Mesenchymal stem cell (in vitro differentiated cells and primary cell): ENCODE data around the gene TTR.

Experiments used
- DNase-seq: peaks from one replicate; pipeline ENCODE4 v3.0.0-alpha.2; 2013
- H2AFZ ChIP-seq: one replicate; pipeline ENCODE4 v1.6.1; 2013; ENCODE audit warnings: low read depth, mild to moderate bottlenecking, control low read depth, inconsistent platforms, low read length, moderate library complexity
- H2AK5ac ChIP-seq: 2 replicates; pipeline ENCODE4 v1.6.1; 2013; ENCODE audit warnings: low read length, moderate library complexity, mild to moderate bottlenecking, inconsistent platforms; ENCODE audit not compliant: severe bottlenecking
- H2BK120ac ChIP-seq: one replicate; pipeline ENCODE4 v1.6.1; 2013; ENCODE audit warnings: low read depth, mild to moderate bottlenecking, inconsistent platforms, low read length, moderate library complexity
- H2BK12ac ChIP-seq, 2 experiments: one replicate each; pipeline ENCODE4 v1.6.1; 2013; ENCODE audit warnings: inconsistent platforms in 2 of 2, low read length in 2 of 2, mild to moderate bottlenecking in 2 of 2, moderate library complexity in 2 of 2, control low read depth in 1 of 2
- H2BK15ac ChIP-seq: one replicate; pipeline ENCODE4 v1.6.1; 2013; ENCODE audit warnings: mild to moderate bottlenecking, low read depth, inconsistent platforms; ENCODE audit not compliant: poor library complexity, severe bottlenecking
- H2BK5ac ChIP-seq: 2 replicates; pipeline ENCODE4 v1.6.1; 2013; ENCODE audit warnings: low read depth, mild to moderate bottlenecking, low read length, control low read depth, inconsistent platforms; ENCODE audit not compliant: poor library complexity, severe bottlenecking
- H3K14ac ChIP-seq, 2 experiments: one replicate each; pipeline ENCODE4 v1.6.1; 2013; ENCODE audit warnings: inconsistent platforms in 2 of 2, low read length in 2 of 2, control low read depth in 1 of 2, mild to moderate bottlenecking in 1 of 2, moderate library complexity in 1 of 2
- H3K18ac ChIP-seq, 2 experiments: one replicate each; pipeline ENCODE4 v1.6.1; 2013; ENCODE audit warnings: inconsistent platforms in 2 of 2, low read length in 2 of 2, control low read depth in 1 of 2, low read depth in 1 of 2, mild to moderate bottlenecking in 1 of 2
- H3K23ac ChIP-seq, 2 experiments: one replicate each; pipeline ENCODE4 v1.6.1; 2013; ENCODE audit warnings: inconsistent platforms in 2 of 2, low read length in 2 of 2, mild to moderate bottlenecking in 2 of 2, moderate library complexity in 2 of 2, control low read depth in 1 of 2
- H3K27ac ChIP-seq: 2 replicates; pipeline ENCODE4 v1.5.1; 2013; ENCODE audit warnings: mild to moderate bottlenecking, moderate library complexity, low read length, control low read depth, inconsistent platforms; ENCODE audit not compliant: poor library complexity, severe bottlenecking
- H3K27me3 ChIP-seq, 2 experiments: 2 replicates each; pipeline versions ENCODE4 v1.6.1 to v1.7.0; 2013; ENCODE audit warnings: low read length in 2 of 2, mild to moderate bottlenecking in 2 of 2, moderate library complexity in 2 of 2, control low read depth in 1 of 2, inconsistent platforms in 1 of 2; ENCODE audit not compliant: control insufficient read depth in 1 of 2, insufficient read depth in 1 of 2
- H3K36me3 ChIP-seq, 2 experiments: 2 replicates each; pipeline versions ENCODE4 v1.6.1 to v1.7.0; 2013; ENCODE audit warnings: low read length in 2 of 2, control low read depth in 1 of 2, inconsistent platforms in 1 of 2, low read depth in 1 of 2, mild to moderate bottlenecking in 1 of 2; ENCODE audit not compliant: insufficient read depth in 2 of 2, control insufficient read depth in 1 of 2
- H3K4ac ChIP-seq, 2 experiments: one replicate each; pipeline ENCODE4 v1.6.1; 2013; ENCODE audit warnings: inconsistent platforms in 2 of 2, low read length in 2 of 2, mild to moderate bottlenecking in 2 of 2, moderate library complexity in 2 of 2, control low read depth in 1 of 2, low read depth in 1 of 2
- H3K4me1 ChIP-seq: 2 replicates; pipeline ENCODE4 v1.6.1; 2013; ENCODE audit warnings: low read depth, low read length, control low read depth; ENCODE audit not compliant: control insufficient read depth, insufficient read depth
- H3K4me2 ChIP-seq: 2 replicates; pipeline ENCODE4 v1.6.1; 2013; ENCODE audit warnings: low read length, mild to moderate bottlenecking, inconsistent platforms; ENCODE audit not compliant: poor library complexity, severe bottlenecking
- H3K4me3 ChIP-seq, 2 experiments: 2 replicates each; pipeline versions ENCODE4 v1.5.1 to v1.7.0; 2013; ENCODE audit warnings: low read length in 2 of 2, mild to moderate bottlenecking in 2 of 2, control low read depth in 1 of 2, low read depth in 1 of 2; ENCODE audit not compliant: insufficient read depth in 1 of 2
- H3K79me1 ChIP-seq: replicated peaks from 2 replicates; pipeline ENCODE4 v1.6.1; 2013; ENCODE audit warnings: mild to moderate bottlenecking, control low read depth, low read length, inconsistent platforms; ENCODE audit not compliant: poor library complexity, severe bottlenecking
- H3K9ac ChIP-seq: 2 replicates; pipeline ENCODE4 v1.7.0; 2013; ENCODE audit warnings: mild to moderate bottlenecking, low read length, moderate library complexity
- H3K9me3 ChIP-seq: 2 replicates; pipeline ENCODE4 v1.7.0; 2013; ENCODE audit warnings: mild to moderate bottlenecking, low read length; ENCODE audit not compliant: control insufficient read depth
- H4K8ac ChIP-seq: one replicate; pipeline ENCODE4 v1.6.1; 2013; ENCODE audit warnings: inconsistent platforms, mild to moderate bottlenecking, low read length, moderate library complexity
- H4K91ac ChIP-seq: one replicate; pipeline ENCODE4 v1.6.1; 2013; ENCODE audit warnings: mild to moderate bottlenecking, low read length, inconsistent platforms
- WGBS: methylation state at CpG from one replicate; pipeline ENCODE4 v1.1.7; 2013; ENCODE audit warnings: mixed read lengths; 5-methylcytosine and 5-hydroxymethylcytosine counted together

Gene TTR

DNA sequence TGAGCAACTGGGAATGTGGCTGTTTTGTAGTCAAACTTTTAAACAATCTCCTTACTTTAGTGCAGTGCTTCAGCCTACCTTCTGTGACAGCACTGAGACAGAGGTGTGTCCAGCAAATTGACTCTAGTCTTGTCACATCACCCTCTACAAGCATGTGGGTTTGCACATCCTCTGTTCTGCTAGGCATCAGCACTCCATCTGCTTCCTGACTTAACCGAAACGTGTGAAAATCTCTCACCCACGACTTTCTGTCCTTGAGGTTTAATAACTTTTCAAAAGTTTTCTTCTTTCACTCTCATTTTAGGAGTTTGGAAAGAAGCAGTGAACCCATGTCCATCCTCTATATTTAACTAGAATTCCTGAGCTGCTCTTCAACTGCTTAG lies 42.6 kb downstream of the TTR start:
- no peak overlapping the region for H2BK12ac ChIP-seq
- H3K36me3 ChIP-seq = peaks cover 0 to 17% of the 10 kb centered on the region in 2 experiments
- H3K4ac ChIP-seq = no peak overlapping the region
- H3K27me3 ChIP-seq = no peaks in the 10 kb centered on the region
- no peak overlapping the region for H2BK5ac ChIP-seq
- no peak overlapping the region for H2BK120ac ChIP-seq
- H2BK15ac ChIP-seq = no peak overlapping the region
- no peak overlapping the region for H4K91ac ChIP-seq
- no peaks in the 10 kb centered on the region for H3K9me3 ChIP-seq
- H2AFZ ChIP-seq = no peak overlapping the region
- no peak overlapping the region for H4K8ac ChIP-seq
- WGBS = 83% methylated on average over 3 of the region's 3 CpGs
- H3K18ac ChIP-seq = no peak overlapping the region
- H3K23ac ChIP-seq = no peak overlapping the region
- no peak overlapping the region for H2AK5ac ChIP-seq
- H3K4me2 ChIP-seq = no peak overlapping the region
- no peaks in the 10 kb centered on the region for H3K79me1 ChIP-seq
- H3K14ac ChIP-seq = no peak overlapping the region
- no peak for DNase-seq
- H3K4me1 ChIP-seq = no peaks in the 10 kb centered on the region
- no peak overlapping the region for H3K27ac ChIP-seq
- no peak overlapping the region for H3K4me3 ChIP-seq
- no peak overlapping the region for H3K9ac ChIP-seq

DNA sequence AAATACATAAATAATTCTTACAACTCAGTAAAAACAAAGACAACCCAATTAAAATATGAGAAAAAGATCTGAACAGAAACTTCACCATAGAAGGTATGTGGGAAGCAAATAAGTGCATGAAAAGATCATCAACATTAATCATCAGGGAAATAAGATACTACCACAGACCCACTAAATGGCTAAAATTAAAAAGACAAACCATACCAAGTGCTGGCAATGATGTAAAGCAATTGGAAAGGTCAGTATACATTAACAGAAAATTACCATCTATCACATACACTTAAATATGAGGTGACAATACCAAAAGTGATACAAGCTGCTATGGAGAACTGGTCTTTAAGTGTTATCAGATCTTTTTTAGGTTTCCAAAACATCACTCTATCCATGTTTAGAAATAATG lies 44.7 kb downstream of the TTR start:
- H3K4ac ChIP-seq = no peak overlapping the region

DNA sequence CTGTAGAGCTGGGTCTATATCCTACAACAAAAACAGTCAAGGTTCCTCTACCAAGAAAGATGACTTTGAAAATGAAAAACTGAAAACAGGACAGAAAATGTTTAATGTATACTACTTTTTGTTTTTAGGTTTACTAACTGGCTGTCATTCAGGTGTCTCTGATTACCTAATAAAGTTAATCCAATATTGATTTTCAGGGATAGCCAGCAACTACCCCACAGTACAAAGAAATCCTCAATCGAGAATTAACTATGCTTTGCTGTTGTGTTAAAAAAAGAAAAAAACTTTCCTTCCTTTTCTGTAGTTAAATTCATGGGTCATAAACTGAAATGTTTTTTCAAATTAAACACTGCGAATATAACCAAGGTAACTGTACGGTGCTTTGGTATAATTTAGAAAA lies 45.8 kb downstream of the TTR start:
- H3K18ac ChIP-seq = no peak overlapping the region
- H3K27ac ChIP-seq = no peak overlapping the region
- no peak overlapping the region for H2AFZ ChIP-seq
- no peak overlapping the region for H3K9ac ChIP-seq
- H3K4me2 ChIP-seq = no peak overlapping the region
- no peaks in the 10 kb centered on the region for H3K27me3 ChIP-seq
- H2BK15ac ChIP-seq = no peak overlapping the region
- no peak overlapping the region for H2AK5ac ChIP-seq
- H3K9me3 ChIP-seq = no peaks in the 10 kb centered on the region
- H3K4me1 ChIP-seq = no peaks in the 10 kb centered on the region
- no peak overlapping the region for H3K14ac ChIP-seq
- WGBS = 83% methylated on average over 1 of the region's 3 CpGs
- H2BK12ac ChIP-seq = no peak overlapping the region
- H3K4ac ChIP-seq = no peak overlapping the region
- H2BK120ac ChIP-seq = no peak overlapping the region
- DNase-seq = no peak
- no peak overlapping the region for H4K91ac ChIP-seq
- peaks cover 0 to 8% of the 10 kb centered on the region in 2 experiments for H3K36me3 ChIP-seq
- H3K79me1 ChIP-seq = peaks cover 2% of the 10 kb centered on the region
- H4K8ac ChIP-seq = no peak overlapping the region
- H2BK5ac ChIP-seq = no peak overlapping the region
- no peak overlapping the region for H3K4me3 ChIP-seq
- H3K23ac ChIP-seq = no peak overlapping the region

More for the DNA sequence above, 44.7 kb downstream of the TTR start:
- Histone ChIP-seq H4K91ac (no peak overlapping the region), H3K4me1 (no peaks in the 10 kb centered on the region), H3K27ac (no peak overlapping the region), H3K14ac (no peak overlapping the region), H2BK120ac (no peak overlapping the region), H2BK5ac (no peak overlapping the region), H3K27me3 (no peaks in the 10 kb centered on the region), H3K23ac (no peak overlapping the region), H3K4me2 (no peak overlapping the region), H3K9ac (no peak overlapping the region), H3K9me3 (no peaks in the 10 kb centered on the region), H3K79me1 (peaks cover 2% of the 10 kb centered on the region), H4K8ac (no peak overlapping the region), H2AFZ (no peak overlapping the region), H2BK12ac (no peak overlapping the region), H3K36me3 (peaks cover 0 to 8% of the 10 kb centered on the region in 2 experiments), H3K4me3 (no peak overlapping the region), H2AK5ac (no peak overlapping the region), H3K18ac (no peak overlapping the region), H2BK15ac (no peak overlapping the region)
- DNase-seq = no peak

DNA sequence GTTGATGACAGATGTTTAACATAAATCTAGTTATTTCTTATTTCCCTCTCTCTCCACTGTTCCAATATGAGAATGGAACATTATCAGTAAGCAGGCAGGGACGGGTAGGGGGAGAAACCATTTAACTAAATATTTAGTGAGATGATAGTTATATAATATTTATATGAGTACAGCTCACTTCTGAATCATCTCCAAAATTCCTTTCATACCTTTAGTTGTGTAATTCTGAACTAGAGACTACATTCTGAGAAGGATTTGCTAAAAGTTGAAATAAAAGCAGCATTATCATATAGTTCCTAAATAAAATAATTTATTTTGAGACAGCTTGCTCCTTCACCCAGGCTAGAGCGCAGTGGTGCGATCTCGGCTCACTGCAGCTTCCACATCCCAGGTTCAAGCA lies 51.3 kb downstream of the TTR start:
- H3K9ac ChIP-seq = no peak overlapping the region
- no peak overlapping the region for H4K91ac ChIP-seq
- H3K79me1 ChIP-seq = peaks cover 8% of the 10 kb centered on the region
- no peak overlapping the region for H2AK5ac ChIP-seq
- H3K4ac ChIP-seq = no peak overlapping the region
- H3K14ac ChIP-seq = no peak overlapping the region
- no peak for DNase-seq
- no peak overlapping the region for H2BK15ac ChIP-seq
- no peak overlapping the region for H2BK120ac ChIP-seq
- H4K8ac ChIP-seq = no peak overlapping the region
- H2BK12ac ChIP-seq = no peak overlapping the region
- H3K4me1 ChIP-seq = peaks cover 2% of the 10 kb centered on the region
- no peak overlapping the region for H3K4me3 ChIP-seq
- no peak overlapping the region for H3K27ac ChIP-seq
- H2BK5ac ChIP-seq = no peak overlapping the region
- no peak overlapping the region for H3K4me2 ChIP-seq
- H3K27me3 ChIP-seq = no peaks in the 10 kb centered on the region
- H2AFZ ChIP-seq = no peak overlapping the region
- no peaks in the 10 kb centered on the region for H3K9me3 ChIP-seq
- no peak overlapping the region for H3K23ac ChIP-seq
- no peak overlapping the region for H3K18ac ChIP-seq
- WGBS = 100% methylated on average over 3 of the region's 4 CpGs
- peaks cover 0 to 10% of the 10 kb centered on the region in 2 experiments for H3K36me3 ChIP-seq
